A549 (cell line): ENCODE measurements around the gene PROSER3. TPM values are rescaled to one million over a fixed set of nuclear protein-coding genes. Genes with fewer than 3 reads are reported as not detected.

ENCODE experiments used
- ATAC-seq, 2 experiments: fragments of 200-7000 bp in 1 of 2; fragments of >200 bp in 1 of 2; cut with Nextera tagmentation in 1 of 2; cut with Tn5 transposase in 1 of 2; 3 replicates each; pipeline versions ENCODE4 v1.8.0 to v1.9.1; 2018 to 2020; ENCODE audit warnings: mild to moderate bottlenecking in 1 of 2, moderate library complexity in 1 of 2
- CTCF ChIA-PET: fragments of 300-600 bp; sonication (Branson Sonifier 250); formaldehyde crosslinking; extraction: SDS; loops from one replicate; lab custom pipeline; 2021; ENCODE audit warnings: antibody characterized with exemption, inconsistent platforms; lab: Yijun Ruan, JAX
- POLR2A ChIA-PET: fragments of 350-600 bp; formaldehyde crosslinking; extraction: SDS; loops from one replicate; lab custom pipeline; 2021; ENCODE audit warnings: antibody characterized with exemption, inconsistent platforms; lab: Yijun Ruan, JAX
- DNase-seq, 2 experiments: peaks; one replicate each; pipeline versions ENCODE4 v3.0.0 to v3.0.0-alpha.2; 2011 to 2016; ENCODE audit warnings: low read depth in 1 of 2, low spot score in 1 of 2
- FAIRE-seq: peaks from 2 replicates; lab custom pipeline; 2011; peaks lifted over from hg19 to GRCh38; lab: Jason Lieb, UNC
- H3K27ac ChIP-seq, 2 experiments: fragments of >200 bp; sonication (Bioruptor Twin); formaldehyde crosslinking; 3 replicates each; pipeline ENCODE4 v1.5.1; 2016 to 2017
- H3K4me1 ChIP-seq: fragments of >200 bp; sonication (Bioruptor Twin); formaldehyde crosslinking; 3 replicates; pipeline ENCODE4 v1.6.1; 2016
- H3K4me2 ChIP-seq: fragments of >200 bp; sonication (Bioruptor Twin); formaldehyde crosslinking; 3 replicates; pipeline ENCODE4 v1.6.1; 2016
- H3K4me3 ChIP-seq: fragments of >200 bp; sonication (Bioruptor Twin); formaldehyde crosslinking; 3 replicates; pipeline ENCODE4 v1.5.1; 2016
- H3K9me3 ChIP-seq: fragments of >200 bp; sonication (Bioruptor Twin); formaldehyde crosslinking; 3 replicates; pipeline ENCODE4 v1.6.1; 2016
- BHLHE40 ChIP-seq: IDR thresholded peaks from 2 replicates; pipeline ENCODE4 v1.6.1; 2012; ENCODE audit warnings: low read depth, low read length, inconsistent platforms
- CBX2 ChIP-seq: fragments of 200-600 bp; sonication (generic); IDR thresholded peaks from 2 replicates; pipeline ENCODE4 v1.6.1; 2016; ENCODE audit warnings: low read depth, mild to moderate bottlenecking, borderline replicate concordance
- CHD4 ChIP-seq: fragments of 200-600 bp; sonication (generic); IDR thresholded peaks from 2 replicates; pipeline ENCODE4 v1.6.1; 2016; ENCODE audit warnings: antibody characterized with exemption, mild to moderate bottlenecking, borderline replicate concordance
- FOSB ChIP-seq: fragments of 250-450 bp; sonication (Bioruptor Pico); IDR thresholded peaks from 2 replicates; pipeline ENCODE4 v1.5.0; 2020; ENCODE audit warnings: mild to moderate bottlenecking, moderate library complexity
- GATA3 ChIP-seq: IDR thresholded peaks from 2 replicates; pipeline ENCODE4 v1.6.1; 2012; ENCODE audit warnings: borderline replicate concordance
- HEYL ChIP-seq: fragments of 250-450 bp; sonication (Bioruptor Pico); IDR thresholded peaks from 2 replicates; pipeline ENCODE4 v1.8.0; 2021; ENCODE audit warnings: mild to moderate bottlenecking, moderate library complexity
- HOXA7 ChIP-seq: fragments of 250-450 bp; sonication (Bioruptor Pico); IDR thresholded peaks from 2 replicates; pipeline ENCODE4 v1.5.0; 2020; ENCODE audit warnings: mild to moderate bottlenecking, moderate library complexity
- HOXB13 ChIP-seq: fragments of 250-450 bp; sonication (Bioruptor Pico); IDR thresholded peaks from 2 replicates; pipeline ENCODE4 v1.5.0; 2020; ENCODE audit warnings: low read depth, mild to moderate bottlenecking, moderate library complexity
- HOXB5 ChIP-seq: fragments of 250-450 bp; sonication (Bioruptor Pico); IDR thresholded peaks from 2 replicates; pipeline ENCODE4 v1.5.0; 2020; ENCODE audit warnings: mild to moderate bottlenecking, moderate library complexity
- JUNB ChIP-seq: fragments of >200 bp; sonication (Bioruptor Twin); formaldehyde crosslinking; IDR thresholded peaks from 2 replicates; pipeline ENCODE4 v1.6.1; 2016
- MYC ChIP-seq: IDR thresholded peaks from 2 replicates; pipeline ENCODE4 v1.6.1; 2012; ENCODE audit warnings: mild to moderate bottlenecking, inconsistent platforms, low read length, improper control_type of control experiment, borderline replicate concordance
- NFE2L2 ChIP-seq: fragments of 150-350 bp; conservative IDR thresholded peaks from 2 replicates; pipeline ENCODE4 v1.6.1; 2014; ENCODE audit warnings: low read length
- NPAS2 ChIP-seq: fragments of 250-450 bp; sonication (Bioruptor Pico); IDR thresholded peaks from 2 replicates; pipeline ENCODE4 v1.8.0; 2022; ENCODE audit warnings: mild to moderate bottlenecking, moderate library complexity, borderline replicate concordance
- PHF8 ChIP-seq: fragments of 200-600 bp; sonication (generic); IDR thresholded peaks from 2 replicates; pipeline ENCODE4 v1.6.1; 2016; ENCODE audit warnings: low read depth, mild to moderate bottlenecking, antibody characterized with exemption, moderate library complexity, borderline replicate concordance
- POLR2A ChIP-seq: IDR thresholded peaks from 2 replicates; pipeline ENCODE4 v1.6.1; 2012; ENCODE audit warnings: mild to moderate bottlenecking, low read length
- RAD21 ChIP-seq, 2 experiments: fragments of >200 bp in 1 of 2; sonication (Bioruptor Twin) in 1 of 2; formaldehyde crosslinking in 1 of 2; IDR thresholded peaks in 1 of 2; conservative IDR thresholded peaks in 1 of 2; 2 replicates in 1 of 2; 3 replicates in 1 of 2; pipeline ENCODE4 v1.6.1; 2012 to 2018; ENCODE audit warnings: inconsistent platforms in 1 of 2
- RCOR1 ChIP-seq: fragments of 150-350 bp; IDR thresholded peaks from 2 replicates; pipeline ENCODE4 v1.6.1; 2014; ENCODE audit warnings: antibody characterized with exemption, low read length, low read depth
- RFX5 ChIP-seq: fragments of 450-650 bp; IDR thresholded peaks from 2 replicates; pipeline ENCODE4 v1.7.1; 2014; ENCODE audit warnings: antibody characterized with exemption, mild to moderate bottlenecking, moderate library complexity
- RNF2 ChIP-seq: fragments of 200-600 bp; sonication (generic); IDR thresholded peaks from 2 replicates; pipeline ENCODE4 v1.6.1; 2016; ENCODE audit warnings: low read depth, mild to moderate bottlenecking, antibody characterized with exemption, moderate library complexity, borderline replicate concordance
- WGBS: methylation state at CpG from one replicate; pipeline ENCODE4 v1.1.6; 2017; ENCODE audit errors: missing lambda C conversion rate; 5-methylcytosine and 5-hydroxymethylcytosine counted together
- polyA plus RNA-seq, 4 experiments: library from polyadenylated mRNA; depleted of rRNA in 3 of 4; stranded (reverse); fragments of >200 nt; fragmentation: RNase III in 1 of 4; extraction: RNeasy Plus Mini Kit Qiagen cat#74134 plus additional on column Dnase treatment in 1 of 4; gene quantifications; 2 replicates in 3 of 4; 3 replicates in 1 of 4; pipeline ENCODE4 v1.2.3, GENCODE V29; 2011 to 2017
- TF ChIP-seq, protein P1 (sequence below): fragments of 250-450 bp; sonication (Bioruptor Pico); IDR thresholded peaks from 2 replicates; pipeline ENCODE4 v1.5.0; 2021; ENCODE audit warnings: mild to moderate bottlenecking, moderate library complexity, borderline replicate concordance
- TF ChIP-seq, protein P2 (sequence below): fragments of 200-600 bp; sonication (generic); IDR thresholded peaks from 2 replicates; pipeline ENCODE4 v1.6.1; 2016; ENCODE audit warnings: antibody characterized with exemption, mild to moderate bottlenecking, moderate library complexity
- TF ChIP-seq, protein P3 (sequence below): fragments of 450-650 bp; IDR thresholded peaks from 2 replicates; pipeline ENCODE4 v1.6.1; 2014; ENCODE audit warnings: antibody characterized with exemption

Gene PROSER3
- polyA plus RNA-seq, 2 of the 4 experiments (the other 2 are of a cell fraction) = 19.5 to 24.4 TPM

DNA sequence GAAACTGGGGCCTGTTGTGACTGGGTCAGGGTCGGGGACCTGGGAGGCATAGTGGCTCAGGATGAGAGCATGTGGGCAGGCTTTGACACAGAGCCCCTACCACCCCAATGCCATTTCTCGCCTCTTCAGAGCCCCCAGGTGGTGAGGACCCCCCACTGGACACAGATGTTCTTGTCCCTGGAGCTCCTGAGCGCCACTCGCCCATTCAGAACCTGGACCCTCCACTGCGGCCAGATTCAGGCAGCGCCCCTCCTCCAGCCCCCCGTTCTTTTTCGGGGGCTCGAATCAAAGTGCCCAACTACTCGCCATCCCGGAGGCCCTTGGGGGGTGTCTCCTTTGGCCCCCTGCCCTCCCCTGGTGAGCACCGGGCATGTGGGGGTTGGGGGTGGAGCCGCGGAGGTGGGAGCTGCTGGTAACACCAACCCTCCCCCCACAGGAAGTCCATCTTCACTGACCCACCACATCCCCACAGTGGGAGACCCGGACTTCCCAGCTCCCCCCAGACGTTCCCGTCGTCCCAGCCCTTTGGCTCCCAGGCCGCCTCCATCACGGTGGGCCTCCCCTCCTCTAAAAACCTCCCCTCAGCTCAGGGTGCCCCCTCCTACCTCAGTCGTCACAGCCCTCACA lies 26.1 kb upstream of the PROSER3 start:
- POLR2A ChIA-PET = interaction anchor here (2.1 kb wide), 1 partner anchor 9 kb away, joined by 10 read pairs; no protein-coding TSS in a partner anchor
- Histone ChIP-seq H3K4me1 (no peaks in the 10 kb centered on the region), H3K27ac (no peak overlapping the region), H3K4me2 (no peak overlapping the region), H3K4me3 (no peak overlapping the region)
- no peak for ATAC-seq
- TF ChIP-seq, protein P1, sequence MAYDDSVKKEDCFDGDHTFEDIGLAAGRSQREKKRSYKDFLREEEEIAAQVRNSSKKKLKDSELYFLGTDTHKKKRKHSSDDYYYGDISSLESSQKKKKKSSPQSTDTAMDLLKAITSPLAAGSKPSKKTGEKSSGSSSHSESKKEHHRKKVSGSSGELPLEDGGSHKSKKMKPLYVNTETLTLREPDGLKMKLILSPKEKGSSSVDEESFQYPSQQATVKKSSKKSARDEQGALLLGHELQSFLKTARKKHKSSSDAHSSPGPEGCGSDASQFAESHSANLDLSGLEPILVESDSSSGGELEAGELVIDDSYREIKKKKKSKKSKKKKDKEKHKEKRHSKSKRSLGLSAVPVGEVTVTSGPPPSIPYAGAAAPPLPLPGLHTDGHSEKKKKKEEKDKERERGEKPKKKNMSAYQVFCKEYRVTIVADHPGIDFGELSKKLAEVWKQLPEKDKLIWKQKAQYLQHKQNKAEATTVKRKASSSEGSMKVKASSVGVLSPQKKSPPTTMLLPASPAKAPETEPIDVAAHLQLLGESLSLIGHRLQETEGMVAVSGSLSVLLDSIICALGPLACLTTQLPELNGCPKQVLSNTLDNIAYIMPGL = no peak
- TF ChIP-seq JUNB (no peak), RCOR1 (no peak), HOXA7 (no peak), RNF2 (no peak), NFE2L2 (no peak), HEYL (no peak), GATA3 (no peak), FOSB (CRISPR knock-in tag) (no peak), BHLHE40 (no peak)
- TF ChIP-seq, protein P2, sequence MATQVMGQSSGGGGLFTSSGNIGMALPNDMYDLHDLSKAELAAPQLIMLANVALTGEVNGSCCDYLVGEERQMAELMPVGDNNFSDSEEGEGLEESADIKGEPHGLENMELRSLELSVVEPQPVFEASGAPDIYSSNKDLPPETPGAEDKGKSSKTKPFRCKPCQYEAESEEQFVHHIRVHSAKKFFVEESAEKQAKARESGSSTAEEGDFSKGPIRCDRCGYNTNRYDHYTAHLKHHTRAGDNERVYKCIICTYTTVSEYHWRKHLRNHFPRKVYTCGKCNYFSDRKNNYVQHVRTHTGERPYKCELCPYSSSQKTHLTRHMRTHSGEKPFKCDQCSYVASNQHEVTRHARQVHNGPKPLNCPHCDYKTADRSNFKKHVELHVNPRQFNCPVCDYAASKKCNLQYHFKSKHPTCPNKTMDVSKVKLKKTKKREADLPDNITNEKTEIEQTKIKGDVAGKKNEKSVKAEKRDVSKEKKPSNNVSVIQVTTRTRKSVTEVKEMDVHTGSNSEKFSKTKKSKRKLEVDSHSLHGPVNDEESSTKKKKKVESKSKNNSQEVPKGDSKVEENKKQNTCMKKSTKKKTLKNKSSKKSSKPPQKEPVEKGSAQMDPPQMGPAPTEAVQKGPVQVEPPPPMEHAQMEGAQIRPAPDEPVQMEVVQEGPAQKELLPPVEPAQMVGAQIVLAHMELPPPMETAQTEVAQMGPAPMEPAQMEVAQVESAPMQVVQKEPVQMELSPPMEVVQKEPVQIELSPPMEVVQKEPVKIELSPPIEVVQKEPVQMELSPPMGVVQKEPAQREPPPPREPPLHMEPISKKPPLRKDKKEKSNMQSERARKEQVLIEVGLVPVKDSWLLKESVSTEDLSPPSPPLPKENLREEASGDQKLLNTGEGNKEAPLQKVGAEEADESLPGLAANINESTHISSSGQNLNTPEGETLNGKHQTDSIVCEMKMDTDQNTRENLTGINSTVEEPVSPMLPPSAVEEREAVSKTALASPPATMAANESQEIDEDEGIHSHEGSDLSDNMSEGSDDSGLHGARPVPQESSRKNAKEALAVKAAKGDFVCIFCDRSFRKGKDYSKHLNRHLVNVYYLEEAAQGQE = no peak
- TF ChIP-seq, all 56 proteins: peak for 0
- FAIRE-seq (no peak), DNase-seq (no peak)
- WGBS = 94% methylated on average over 21 of the region's 21 CpGs
- H3K9me3 ChIP-seq = no peaks in the 10 kb centered on the region
- CTCF ChIA-PET = interaction anchor here (0.8 to 2.0 kb wide), 5 partner anchors 8 to 218 kb away, joined by 3 to 7 read pairs (median 4); no protein-coding TSS in a partner anchor

DNA sequence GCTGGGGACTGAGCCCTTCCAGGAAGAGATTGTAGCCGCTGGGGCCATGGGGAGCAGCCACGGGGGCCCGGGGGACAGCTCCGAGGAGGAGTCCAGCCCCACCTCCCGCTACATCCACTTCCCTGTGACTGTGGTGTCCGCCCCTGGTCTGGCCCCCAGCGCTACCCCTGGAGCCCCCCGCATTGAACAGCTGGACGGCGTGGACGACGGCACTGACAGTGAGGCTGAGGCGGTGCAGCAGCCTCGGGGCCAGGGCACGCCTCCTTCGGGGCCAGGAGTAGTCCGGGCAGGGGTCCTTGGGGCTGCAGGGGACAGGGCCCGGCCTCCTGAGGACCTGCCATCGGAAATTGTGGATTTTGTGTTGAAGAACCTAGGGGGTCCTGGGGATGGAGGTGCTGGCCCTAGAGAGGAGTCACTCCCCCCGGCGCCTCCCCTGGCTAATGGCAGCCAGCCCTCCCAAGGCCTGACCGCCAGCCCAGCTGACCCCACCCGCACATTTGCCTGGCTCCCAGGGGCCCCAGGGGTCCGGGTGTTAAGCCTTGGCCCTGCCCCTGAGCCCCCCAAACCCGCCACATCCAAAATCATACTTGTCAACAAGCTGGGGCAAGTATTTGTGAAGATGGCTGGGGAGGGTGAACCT lies 25.3 kb upstream of the PROSER3 start:
- no peak overlapping the region for H3K4me2 ChIP-seq
- FAIRE-seq (no peak), DNase-seq (no peak), ATAC-seq (no peak)
- CTCF ChIA-PET = interaction anchor here (1.0 to 2.0 kb wide), 4 partner anchors 9 to 217 kb away, joined by 3 to 7 read pairs (median 5); no protein-coding TSS in a partner anchor
- POLR2A ChIA-PET = interaction anchor here (1.1 to 2.1 kb wide), 2 partner anchors 8 to 14 kb away, joined by 3 to 10 read pairs; no protein-coding TSS in a partner anchor
- H3K27ac ChIP-seq = no peak overlapping the region
- H3K4me1 ChIP-seq = no peaks in the 10 kb centered on the region
- 96% methylated on average over 25 of the region's 25 CpGs for WGBS
- H3K9me3 ChIP-seq = no peaks in the 10 kb centered on the region
- H3K4me3 ChIP-seq = no peak overlapping the region
- TF ChIP-seq, protein P2 = no peak
- TF ChIP-seq POLR2A (no peak), CHD4 (no peak), GATA3 (no peak), CBX2 (no peak), MYC (no peak), PHF8 (no peak), RCOR1 (no peak), RAD21 (conservative IDR thresholded peaks at IDR 0.05 in 1 of 2, IDR thresholded peaks at IDR 0.05 in 1 of 2) (no peak), NFE2L2 (no peak), HOXB13 (CRISPR knock-in tag) (no peak), HOXB5 (CRISPR knock-in tag) (no peak), RFX5 (no peak), NPAS2 (CRISPR knock-in tag) (no peak)
- TF ChIP-seq, protein P3, sequence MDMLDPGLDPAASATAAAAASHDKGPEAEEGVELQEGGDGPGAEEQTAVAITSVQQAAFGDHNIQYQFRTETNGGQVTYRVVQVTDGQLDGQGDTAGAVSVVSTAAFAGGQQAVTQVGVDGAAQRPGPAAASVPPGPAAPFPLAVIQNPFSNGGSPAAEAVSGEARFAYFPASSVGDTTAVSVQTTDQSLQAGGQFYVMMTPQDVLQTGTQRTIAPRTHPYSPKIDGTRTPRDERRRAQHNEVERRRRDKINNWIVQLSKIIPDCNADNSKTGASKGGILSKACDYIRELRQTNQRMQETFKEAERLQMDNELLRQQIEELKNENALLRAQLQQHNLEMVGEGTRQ = no peak
- TF ChIP-seq, protein P1 = no peak
